ENCODE measurements around the gene SEC31A. TPM values are rescaled to one million over a fixed set of nuclear protein-coding genes. Genes with fewer than 3 reads are reported as not detected.
A peak's percentile ranks its signal among the peaks of the same experiment; 100 is the strongest.
"Not testable (repeated sequence)": the region's sequence is repeated elsewhere in the genome, so short reads cannot be mapped to it uniquely, and the experiment has no call there.

SEC31A gene
- total RNA-seq, 1 donor from 2014 or later, result 178 TPM

DNA sequence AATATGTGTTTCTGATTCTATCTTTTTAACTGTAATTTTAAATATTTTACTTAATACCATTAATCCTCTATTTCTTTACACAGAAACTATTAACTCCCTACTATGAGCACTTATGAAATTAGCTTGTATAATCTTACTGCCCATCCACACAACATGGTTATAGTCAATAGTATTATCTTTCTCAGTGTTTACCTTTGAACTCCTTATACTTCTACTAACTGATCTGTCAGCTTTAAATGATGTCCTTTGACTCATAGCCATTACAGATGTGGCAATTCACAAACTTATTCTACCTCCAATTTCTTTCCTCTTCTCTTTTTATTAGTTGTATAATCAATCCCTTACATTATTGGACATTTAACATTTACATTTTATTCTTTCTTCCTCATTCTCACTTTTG lies 5.5 kb downstream of the SEC31A start:
- no peaks in the 10 kb centered on the region for H3K27me3 ChIP-seq (ENCODE audit: control insufficient read depth, insufficient read depth, low read length)
- H3K4me3 ChIP-seq (ENCODE audit: low read depth, low read length), result no peak overlapping the region
- no peak for TF ChIP-seq CTCF (IDR thresholded peaks at IDR 0.05; ENCODE audit: insufficient read depth, low read length, poor library complexity, severe bottlenecking)
- H3K36me3 ChIP-seq (ENCODE audit: control insufficient read depth, insufficient read depth, low read length), result no peaks in the 10 kb centered on the region
- no peak for DNase-seq (ENCODE audit: low read depth)

- Histone ChIP-seq H3K4me3 (ENCODE audit: low read depth, low read length) (no peak overlapping the region), H3K27me3 (ENCODE audit: control insufficient read depth, insufficient read depth, low read length) (no peaks in the 10 kb centered on the region), H3K36me3 (ENCODE audit: control insufficient read depth, insufficient read depth, low read length) (no peaks in the 10 kb centered on the region)
- TF ChIP-seq CTCF (IDR thresholded peaks at IDR 0.05; ENCODE audit: insufficient read depth, low read length, poor library complexity, severe bottlenecking), result no peak
- no peak for DNase-seq (ENCODE audit: low read depth)
Measured at GRCh38 chr4:82868572-82868971, 22.4 kb downstream of the SEC31A start.

GRCh38 chr4:82866706-82867385 lies 24.1 kb downstream of the SEC31A start:
- no peak for TF ChIP-seq CTCF (IDR thresholded peaks at IDR 0.05; ENCODE audit: insufficient read depth, low read length, poor library complexity, severe bottlenecking)
- Histone ChIP-seq H3K36me3 (ENCODE audit: control insufficient read depth, insufficient read depth, low read length) (no peaks in the 10 kb centered on the region), H3K27me3 (ENCODE audit: control insufficient read depth, insufficient read depth, low read length) (no peaks in the 10 kb centered on the region), H3K4me3 (ENCODE audit: low read depth, low read length) (no peak overlapping the region)
- no peak for DNase-seq (ENCODE audit: low read depth)

GRCh38 chr4:82866033-82866432 lies 24.9 kb downstream of the SEC31A start:
- H3K36me3 ChIP-seq (ENCODE audit: control insufficient read depth, insufficient read depth, low read length), result not testable (repeated sequence)

DNA sequence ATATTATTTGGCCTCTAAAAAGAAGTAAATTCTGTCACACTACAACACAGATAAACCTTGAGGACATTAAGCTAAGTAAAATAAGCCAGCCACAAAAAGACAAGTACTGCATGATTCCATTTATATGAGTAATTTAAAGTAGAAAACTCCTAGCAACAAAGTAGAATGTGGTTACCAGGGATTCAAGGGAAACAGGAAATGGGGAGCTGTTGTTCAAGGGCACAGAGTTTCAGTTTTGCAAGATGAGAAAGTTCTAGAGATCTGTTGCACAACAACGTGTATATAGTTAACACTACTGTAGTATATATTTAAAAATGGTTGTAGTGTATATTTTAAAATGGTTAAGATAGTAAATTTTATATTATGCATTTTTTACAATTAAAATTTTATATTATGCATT lies 25.4 kb downstream of the SEC31A start:
- no peak for TF ChIP-seq CTCF (IDR thresholded peaks at IDR 0.05; ENCODE audit: insufficient read depth, low read length, poor library complexity, severe bottlenecking)
- DNase-seq (ENCODE audit: low read depth), result peak; percentile 58
- Histone ChIP-seq H3K36me3 (ENCODE audit: control insufficient read depth, insufficient read depth, low read length) (no peaks in the 10 kb centered on the region), H3K4me3 (ENCODE audit: low read depth, low read length) (no peak overlapping the region), H3K27me3 (ENCODE audit: control insufficient read depth, insufficient read depth, low read length) (no peaks in the 10 kb centered on the region)

More at GRCh38 chr4:82866033-82866432, 24.9 kb downstream of the SEC31A start:
- not testable (repeated sequence) for H3K4me3 ChIP-seq (ENCODE audit: low read depth, low read length); H3K27me3 ChIP-seq (ENCODE audit: control insufficient read depth, insufficient read depth, low read length); DNase-seq (ENCODE audit: low read depth)

DNA sequence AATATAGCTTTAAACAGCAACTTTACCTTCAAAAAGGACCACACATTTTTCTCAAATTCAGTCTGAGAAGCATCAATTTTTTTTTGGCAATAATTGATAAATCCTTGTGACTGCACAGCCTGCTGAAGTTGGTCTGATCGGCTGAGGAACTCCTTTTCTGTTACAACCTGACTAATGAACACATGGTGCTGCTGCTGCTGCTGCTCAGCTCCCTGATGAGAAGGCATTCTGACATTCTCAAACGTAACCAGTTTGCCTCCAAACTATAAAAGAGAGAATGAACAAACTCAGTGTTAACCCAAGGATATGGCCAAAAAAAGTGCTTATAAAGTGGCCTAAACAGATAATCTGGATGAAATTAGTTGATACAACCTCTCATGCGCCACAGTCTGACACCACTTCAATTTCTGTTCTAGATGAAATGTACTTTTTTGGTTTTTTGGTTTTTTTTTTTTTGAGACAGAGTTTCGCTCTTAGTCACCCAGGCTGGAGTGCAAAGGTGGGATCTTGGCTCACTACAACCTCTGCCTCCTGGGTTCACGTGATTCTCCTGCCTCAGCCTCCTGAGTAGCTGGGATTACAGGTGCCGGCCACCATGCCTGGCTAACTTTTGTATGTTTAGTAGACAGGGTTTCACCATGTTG lies 26.5 kb downstream of the SEC31A start:
- Histone ChIP-seq H3K27me3 (ENCODE audit: control insufficient read depth, insufficient read depth, low read length) (no peaks in the 10 kb centered on the region), H3K36me3 (ENCODE audit: control insufficient read depth, insufficient read depth, low read length) (no peaks in the 10 kb centered on the region), H3K4me3 (ENCODE audit: low read depth, low read length) (no peak overlapping the region)
- TF ChIP-seq CTCF (IDR thresholded peaks at IDR 0.05; ENCODE audit: insufficient read depth, low read length, poor library complexity, severe bottlenecking), result no peak
- no peak for DNase-seq (ENCODE audit: low read depth)
